Measurements from ENCODE around the gene CRHR1.
A peak's percentile ranks its signal among the peaks of the same experiment; 100 is the strongest.

CRHR1 gene

DNA sequence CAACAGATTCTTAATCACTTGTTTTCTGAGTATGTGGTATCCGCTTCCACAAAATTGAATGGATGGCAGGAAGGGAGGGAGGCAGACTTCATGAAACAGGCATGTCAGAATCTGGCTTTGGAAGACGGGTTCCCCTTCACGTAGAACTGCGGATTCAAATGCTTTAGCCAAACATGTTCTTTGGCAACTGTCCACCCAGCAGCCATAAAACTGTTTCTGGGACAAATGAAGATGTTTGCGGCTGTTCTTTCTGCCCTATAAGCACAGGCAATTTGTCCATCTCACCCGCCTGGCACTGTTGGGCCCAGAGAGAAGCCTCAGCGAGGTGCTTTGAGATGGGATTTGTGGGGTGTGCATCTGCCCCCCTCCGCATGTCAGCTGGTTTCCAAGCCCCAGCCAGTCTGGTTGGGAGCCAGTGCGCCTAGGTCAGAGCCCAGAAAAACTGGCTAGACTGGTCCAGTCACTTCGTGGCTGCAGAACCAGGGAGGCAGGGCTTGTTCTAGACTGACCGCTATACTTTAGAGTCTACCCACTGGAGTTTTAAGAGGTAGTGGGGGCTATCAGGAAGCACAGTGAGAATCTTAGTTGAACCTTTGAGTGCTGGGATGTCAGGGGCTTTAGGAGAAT is 6.3 kb downstream of the CRHR1 start:
- DNase-seq: no peak

DNA sequence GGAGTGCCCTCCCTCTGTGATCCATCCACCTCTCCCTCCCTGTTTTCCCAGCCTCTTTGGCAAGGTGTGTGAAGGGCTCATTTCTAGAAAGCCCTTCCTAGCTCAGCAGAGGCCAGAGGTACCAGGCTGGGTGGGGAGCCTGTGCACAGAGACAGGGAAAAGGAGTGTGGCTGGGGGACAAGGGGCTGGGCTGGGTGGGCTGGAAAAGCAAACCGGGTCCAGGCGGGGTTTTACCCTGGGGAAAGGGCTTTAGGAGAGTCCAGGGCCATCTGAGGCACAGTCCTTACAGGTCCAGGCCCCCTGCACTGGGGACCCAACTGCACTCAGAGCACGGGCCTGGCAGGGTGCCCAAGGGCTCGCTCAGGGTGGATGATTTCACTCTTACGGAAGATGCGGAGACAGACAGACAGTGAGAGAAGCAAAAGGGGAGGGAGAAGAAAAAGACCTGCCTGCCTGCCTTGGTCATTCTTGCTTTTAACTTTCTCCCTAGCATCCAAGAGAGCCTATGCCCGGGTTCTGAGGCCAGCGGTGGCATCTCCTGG is 7.0 kb downstream of the CRHR1 start:
- no peak for DNase-seq

DNA sequence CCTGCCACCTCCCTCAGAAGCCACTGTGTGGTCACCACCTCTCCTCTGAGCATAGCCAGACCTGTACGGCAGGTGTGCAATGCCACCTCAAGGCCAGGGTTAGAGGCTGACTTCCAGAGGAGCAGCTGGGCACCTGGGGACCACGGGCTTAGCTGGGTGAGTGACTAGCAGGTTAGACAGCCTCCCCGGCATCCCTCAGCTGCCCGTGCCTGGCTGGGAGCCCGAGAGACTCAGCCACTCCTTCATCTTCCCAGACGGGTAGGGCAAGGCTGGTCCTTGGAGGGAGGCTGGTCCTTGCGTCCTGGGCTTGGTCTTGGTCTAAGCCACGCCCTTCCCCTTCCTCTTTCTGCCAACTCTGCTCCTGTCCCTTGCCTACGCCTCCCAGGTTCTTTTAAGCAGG is 7.8 kb downstream of the CRHR1 start:
- DNase-seq: no peak

DNA sequence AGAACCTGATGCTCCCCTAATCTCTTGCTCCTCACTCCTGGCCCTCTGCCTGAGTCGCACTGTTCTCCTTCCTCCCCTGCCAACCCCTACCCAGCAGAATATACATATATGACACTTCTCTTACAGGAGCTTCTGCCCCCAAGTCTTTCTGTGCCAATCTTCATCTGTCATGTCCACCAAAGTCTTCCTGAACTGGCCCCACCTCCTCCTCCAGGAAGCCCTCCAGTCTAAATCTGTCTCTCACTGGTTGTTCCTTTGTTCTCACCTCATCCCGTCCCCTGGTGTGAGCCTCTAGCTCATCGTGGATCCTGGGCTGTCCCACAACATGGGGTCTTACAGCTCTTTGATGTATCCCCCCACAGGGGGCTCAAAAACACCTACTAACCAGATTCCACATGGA is 8.3 kb downstream of the CRHR1 start:
- no peak for DNase-seq

DNA sequence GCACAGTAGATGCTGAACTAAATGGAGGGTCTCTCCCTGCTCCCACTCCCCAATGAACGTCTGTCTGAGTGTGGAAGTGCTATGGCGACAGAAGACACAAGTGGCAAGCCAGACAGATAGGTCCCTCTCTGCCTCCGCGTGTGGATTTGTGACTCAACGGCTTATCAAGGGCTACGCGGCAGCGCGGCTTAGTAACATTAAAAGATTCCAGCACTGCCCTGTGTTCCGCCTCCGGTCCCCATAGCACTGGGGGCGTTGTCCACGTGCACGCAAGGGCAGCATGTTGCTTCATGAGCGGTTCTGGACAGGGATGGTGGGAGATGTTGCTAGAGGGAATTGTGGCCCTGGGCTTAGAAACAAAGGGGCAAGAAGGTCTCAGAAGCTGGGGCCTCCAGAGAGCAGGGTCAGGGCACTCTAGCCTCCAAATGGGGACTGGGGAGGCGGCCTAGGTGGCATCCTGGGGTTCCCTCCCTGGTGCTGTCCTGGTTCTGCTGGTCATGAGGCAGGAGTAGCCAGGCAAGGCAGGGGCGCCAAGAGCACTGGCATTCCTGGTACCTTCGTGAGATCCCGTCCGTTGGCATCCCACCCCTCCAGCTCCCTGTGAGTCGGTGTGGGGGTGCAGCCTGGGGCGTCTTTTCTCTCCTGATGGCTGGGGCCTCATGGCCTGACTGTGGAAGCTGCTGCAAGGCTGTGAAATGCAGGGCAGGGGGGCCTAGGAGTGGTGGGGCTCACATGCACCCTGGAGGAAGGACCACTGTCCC is 9.1 kb downstream of the CRHR1 start:
- DNase-seq: no peak

DNA sequence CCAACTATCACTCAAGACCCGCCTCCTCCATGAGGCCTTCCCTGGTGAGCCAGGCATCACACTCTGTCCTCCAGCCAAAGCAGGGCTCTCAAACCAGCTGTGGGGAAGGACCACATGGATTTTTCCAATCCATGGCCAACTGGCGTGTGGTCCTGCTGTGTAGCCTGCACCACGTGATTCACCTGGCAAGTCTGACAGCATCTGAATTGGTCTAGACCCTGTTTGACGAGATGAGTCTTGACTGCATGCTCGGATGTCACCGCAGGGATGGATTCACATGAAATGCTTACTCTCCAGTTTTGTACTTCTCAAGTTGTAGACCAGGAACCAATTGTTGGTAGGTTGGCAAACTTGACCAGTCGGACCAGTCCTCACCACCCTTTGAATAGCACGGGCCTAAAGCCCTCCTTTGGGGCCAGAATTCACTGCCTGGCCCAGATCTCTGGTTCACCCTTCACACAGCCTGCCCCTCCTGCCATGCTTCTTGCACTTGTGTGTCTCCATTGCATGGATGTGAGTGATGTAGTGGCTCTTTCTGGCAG is 9.9 kb downstream of the CRHR1 start:
- no peak for DNase-seq

DNA sequence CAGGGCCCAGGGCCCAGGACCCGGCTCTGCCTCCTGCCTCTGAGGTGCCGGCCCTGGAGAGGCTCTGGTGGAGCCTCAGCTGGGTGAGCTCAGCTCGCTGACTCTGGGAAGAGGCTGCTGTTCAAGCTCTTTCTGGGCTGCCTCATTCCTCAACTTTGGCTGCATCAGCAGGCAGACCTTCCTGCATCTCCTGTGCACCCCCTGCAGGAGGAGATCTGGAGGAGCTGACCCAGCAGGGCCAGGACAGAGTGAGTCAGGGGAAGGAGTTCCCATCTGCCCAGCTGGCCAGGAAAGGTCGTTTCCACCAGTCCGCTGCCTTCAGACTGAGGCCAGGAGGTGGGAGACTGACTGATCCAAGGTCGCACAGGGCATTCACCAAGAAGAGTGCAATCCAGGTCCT is 10.7 kb downstream of the CRHR1 start:
- no peak for DNase-seq

DNA sequence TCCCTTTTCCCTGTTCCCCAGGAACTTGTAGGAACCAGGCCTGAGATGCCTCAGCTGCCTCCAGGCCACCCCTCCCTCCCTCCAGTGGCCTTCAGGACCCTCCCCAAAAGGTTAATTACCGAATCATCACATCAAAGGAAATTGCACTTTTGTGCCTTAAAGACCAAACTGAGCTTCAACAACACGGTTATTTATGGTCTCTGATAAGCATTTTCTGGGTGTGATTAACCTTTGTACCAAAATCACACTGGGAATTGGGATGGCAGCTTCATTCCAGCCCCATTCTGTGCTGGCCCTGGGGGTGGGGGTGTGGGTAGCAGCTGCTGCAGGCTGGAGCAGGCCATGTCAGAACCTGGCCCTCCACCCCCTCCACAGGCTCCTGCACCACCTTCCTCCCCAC is 16.7 kb downstream of the CRHR1 start:
- DNase-seq: no peak

DNA sequence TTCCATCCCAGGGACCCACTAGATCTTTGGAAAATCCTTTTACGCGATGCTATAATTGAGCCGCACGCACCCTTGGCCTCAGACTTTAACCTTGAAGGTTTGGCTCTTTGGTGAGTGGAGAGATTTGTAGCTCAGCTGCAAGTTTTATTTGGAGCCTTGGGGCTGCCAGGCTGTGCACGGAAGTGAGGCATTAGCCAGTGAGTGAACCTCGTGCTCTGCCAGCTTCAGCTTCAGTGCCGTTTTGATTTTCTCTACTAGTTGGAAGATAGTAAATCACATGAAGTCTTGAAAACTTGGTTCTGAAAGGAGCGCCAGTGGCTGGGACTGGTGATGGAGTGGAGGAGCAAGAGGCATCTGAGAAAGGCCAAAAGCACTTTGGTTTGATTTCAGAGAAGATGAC is 17.3 kb downstream of the CRHR1 start:
- no peak for DNase-seq

DNA sequence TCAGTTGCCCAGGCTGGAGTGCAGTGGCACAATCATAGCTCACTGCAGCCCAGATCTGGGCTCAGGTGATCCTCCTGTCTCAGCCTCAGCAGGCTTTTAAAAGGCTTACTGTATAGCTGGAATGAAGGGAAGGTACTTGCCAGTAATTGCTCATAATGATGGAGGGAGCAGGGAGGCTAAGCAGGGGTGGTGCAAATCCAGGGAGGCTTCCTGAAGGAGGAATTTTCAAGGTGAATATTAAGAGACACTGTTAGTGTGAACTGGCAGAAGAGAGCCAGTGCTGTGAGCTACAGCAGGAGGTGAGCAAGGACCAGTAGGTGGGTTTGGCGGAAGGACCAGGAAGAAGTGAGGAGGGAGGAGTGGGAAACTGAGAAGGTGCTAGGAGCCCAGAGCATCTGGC is 24.7 kb downstream of the CRHR1 start:
- DNase-seq: no peak

DNA sequence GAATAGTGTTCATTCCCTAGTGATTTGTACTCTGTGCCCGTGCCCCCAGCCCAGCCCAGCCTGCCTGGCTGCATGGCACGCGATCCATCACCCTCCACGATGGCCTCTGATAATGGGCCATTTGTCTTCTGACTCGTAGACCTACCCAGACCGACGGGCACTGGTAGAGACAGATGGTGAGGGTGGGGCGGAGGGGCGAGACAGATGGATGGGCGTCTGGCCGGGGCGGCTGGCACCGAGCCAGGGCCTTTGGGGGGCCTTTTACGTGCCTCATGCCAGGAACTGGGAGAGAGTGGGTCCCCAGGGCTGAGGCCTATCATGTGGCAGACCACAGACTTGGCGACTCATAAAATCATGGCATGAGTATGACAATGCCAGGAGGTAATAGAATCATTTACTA is 25.4 kb downstream of the CRHR1 start:
- DNase-seq: peak; percentile 85

DNA sequence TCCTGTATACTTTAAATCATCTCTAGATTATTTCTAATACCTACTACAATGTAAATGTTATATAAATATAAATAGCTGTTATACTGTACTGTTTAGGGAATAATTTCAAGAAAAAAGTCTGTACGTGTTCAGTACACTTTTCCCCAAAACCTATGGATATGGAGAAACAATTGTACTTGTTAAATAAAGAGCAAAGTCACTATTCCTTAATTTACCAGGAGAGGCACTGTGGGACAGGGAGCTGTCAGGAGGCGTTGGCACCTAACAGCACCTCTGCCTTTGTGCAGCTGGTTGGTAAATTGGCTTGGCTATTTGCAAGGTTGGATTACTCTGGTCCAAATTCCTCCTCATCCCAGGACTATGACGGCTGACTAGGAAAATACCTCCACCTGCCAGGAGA is 28.0 kb downstream of the CRHR1 start:
- DNase-seq: peak; percentile 40

DNA sequence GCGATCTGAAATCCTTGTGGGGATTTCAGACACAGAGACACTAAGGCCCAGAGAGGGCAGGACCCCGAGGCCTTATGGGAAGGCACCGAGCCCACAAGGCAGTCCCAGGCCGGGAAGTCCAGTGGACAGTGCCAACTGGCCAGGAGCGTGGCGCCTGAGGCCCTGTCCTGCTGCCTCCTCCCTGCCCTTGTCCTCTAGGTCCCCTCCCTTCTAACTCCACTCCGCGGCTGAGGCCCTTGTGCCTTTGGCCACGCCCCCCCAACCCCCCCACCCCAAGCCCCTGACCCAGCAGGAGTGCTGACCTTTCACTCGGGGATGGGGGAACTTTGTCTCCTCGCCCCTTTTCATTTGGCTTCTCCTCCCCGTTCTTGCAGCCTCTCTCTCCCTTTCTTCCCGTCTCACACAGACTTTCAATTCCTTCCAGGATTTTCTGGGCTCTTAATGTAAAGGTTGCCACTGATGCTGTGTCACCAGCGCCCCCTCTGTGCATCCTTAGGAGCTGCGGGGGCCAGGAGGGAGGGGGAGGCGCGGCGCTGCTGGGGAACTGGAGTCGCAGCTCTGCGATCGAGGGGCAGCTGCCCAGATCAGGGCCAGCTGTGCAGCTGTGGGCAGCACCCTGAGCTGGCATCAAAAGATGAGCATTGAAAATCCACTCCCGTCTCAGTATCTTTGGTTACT is 29.1 kb downstream of the CRHR1 start:
- no peak for DNase-seq

DNA sequence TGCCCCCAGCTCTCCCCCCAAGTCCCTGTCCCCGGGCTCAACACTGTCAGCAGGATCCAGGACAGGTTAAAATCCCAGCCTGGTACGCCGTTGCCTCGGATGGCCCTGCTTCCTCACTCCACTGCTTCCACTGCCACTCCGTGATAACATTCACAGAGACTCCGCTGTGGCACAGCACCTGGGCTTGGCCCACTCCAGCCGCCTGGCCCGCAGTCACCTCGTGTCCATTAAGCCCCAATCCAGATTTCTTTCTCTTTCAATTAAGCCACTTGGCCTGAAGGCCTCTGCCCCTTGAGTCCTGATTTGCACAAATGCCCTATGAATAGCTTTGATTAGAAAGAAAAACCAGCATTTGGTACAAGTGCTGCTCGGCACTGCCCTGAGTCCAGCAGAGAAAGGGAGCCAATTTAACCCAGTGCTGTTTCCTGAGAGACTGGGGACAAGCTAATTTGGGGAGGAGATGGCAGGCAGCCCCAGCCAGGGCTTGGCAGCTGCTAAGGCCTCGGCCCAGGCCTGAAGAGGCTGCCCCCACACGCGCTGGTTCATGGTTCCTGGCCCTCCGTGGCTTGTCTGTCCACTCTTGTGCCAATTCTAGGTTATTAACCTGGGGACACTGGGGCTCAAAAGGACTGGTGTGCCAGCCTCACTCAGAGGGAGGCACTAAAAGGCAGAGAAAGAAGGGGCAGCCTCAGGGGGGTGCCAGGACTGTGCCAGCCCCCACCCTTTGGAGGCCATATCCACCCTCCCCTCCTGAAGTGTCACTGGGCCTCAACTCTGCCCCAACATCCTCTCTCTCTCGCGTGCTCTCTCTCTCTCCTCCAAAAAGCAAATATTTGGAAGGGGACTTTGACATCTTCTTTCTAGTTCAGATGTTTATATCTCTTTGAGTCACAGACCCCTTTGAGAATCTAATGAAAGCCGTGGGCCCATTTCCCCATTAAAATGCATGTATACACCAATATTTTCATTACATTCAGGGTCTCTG is 30.8 kb downstream of the CRHR1 start:
- DNase-seq: no peak

DNA sequence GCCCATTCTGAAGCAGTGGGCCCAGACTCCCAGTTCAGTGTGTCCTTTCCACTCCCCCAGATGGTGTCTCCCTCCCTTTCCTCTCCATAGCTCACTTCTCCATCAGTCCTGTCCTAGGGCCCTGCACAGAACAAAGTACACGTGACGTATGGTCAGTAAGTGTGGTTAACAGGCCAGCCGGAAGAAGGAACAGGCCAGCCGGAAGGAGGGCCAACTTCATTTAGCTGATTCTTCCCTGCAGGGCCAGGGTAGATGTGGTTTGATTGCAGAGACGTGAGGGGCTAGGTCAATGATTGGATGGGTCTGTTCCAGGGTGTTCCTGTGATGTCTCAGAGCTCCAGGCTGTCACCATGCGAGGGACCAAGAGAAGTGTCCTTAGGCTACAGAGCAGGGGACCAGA is 31.6 kb downstream of the CRHR1 start:
- DNase-seq: no peak

DNA sequence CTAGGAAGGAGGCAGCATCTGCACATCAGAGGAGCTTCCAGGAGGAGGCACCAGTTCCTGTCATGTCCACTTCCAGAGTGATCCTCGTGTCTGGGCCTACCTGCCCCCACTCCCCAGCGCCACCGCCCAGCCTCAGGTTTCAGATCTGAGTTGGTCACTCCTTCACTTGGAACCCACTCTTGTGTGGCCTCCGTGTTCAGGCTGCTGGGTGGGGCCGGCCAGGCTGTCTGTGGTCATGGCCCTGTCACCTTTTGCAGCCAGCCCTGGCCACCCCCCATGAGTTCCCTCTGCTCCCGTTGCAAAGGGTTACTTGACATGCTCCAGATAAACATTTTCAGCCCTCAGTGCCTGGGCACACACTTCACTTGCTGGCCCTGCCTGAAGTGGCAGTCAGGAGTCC is 33.9 kb downstream of the CRHR1 start:
- no peak for DNase-seq

DNA sequence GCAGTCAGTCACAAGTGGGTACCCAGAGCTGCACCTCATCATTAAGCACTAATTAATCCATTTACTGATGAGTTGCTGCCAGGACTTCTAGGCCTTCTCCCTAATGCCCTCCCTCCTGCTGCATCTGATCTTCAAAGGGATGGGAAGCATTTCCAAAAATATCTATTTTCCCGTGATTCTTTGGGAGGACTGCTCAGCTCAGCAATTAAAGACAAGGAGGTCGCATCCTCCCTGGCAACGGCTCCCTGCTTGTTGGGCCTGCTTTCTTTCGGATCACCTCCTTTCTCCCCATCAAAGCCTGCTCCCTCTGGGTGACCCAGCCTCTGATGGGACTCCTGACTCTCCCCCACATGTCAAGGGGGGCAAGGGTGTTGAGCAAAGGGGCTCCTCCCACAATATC is 34.6 kb downstream of the CRHR1 start:
- no peak for DNase-seq

DNA sequence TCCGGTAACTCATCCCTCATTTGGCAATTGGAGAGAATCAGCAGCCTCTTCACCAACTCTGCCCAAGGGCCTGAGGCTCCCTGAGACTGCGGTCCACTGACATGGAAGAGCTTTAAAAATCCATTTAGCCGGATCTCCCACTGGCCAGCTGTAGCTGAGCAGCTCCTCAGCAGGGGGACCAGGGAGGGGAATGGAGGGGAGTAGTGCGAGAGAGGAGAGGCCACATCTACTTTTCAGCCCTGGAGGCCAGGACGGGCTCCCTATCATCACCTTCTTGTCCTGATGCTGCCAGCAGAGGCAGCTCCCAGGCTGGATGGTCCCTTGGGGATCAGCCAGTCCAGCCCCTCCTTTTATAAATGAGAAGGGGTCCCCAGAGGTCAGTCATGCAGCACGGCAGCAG is 35.5 kb downstream of the CRHR1 start:
- DNase-seq: no peak

DNA sequence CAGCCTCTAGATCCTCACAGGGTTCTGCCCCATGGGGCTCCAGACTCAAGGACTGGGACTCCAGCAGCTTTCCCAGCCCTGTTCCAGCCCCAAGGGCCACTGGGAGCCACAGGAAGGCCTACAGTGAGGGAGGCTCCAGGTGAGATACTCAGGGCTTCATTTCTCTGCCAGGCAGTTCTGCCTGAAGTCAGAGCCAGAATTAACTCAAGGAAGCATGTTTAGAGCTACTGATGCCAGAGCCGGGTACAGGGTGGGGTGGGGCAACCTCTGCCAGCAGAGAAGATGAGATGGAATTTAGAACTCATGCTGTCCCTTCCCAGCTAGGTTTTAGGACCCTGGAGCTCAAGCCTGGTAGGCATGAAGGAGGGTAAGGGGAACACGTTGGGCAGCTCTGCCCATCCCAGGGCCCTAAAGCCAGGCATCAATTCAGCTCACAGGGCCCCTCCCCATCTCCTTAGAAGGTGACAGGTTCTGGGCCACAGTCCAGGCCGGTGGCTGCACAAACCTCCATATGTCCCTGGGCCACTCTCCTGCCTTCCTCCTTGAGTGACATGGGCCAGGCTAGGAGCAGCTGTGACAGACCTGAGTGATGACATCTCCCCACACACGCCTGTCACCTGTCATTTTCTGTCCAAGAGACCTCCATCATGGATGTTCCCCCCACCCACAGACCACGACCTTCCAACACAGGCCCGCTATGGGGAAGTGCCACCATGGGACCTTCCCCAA is 36.1 kb downstream of the CRHR1 start:
- DNase-seq: no peak

DNA sequence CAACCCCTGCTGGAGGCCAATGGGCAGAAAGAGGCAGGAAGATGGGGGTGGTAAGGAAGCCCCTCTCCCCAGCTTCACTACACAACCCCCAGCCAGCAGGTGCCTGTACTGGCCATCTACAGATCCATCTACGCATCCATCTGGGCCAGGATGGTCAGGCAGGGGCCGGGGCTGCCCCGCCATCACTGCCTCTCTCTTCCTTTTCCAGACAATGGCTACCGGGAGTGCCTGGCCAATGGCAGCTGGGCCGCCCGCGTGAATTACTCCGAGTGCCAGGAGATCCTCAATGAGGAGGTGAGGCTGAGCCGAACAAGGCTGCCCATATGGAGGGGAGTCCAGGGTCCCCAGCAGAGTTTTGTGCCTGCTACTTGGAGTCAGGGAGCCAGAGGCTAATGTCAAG is 37.0 kb downstream of the CRHR1 start:
- DNase-seq: no peak

DNA sequence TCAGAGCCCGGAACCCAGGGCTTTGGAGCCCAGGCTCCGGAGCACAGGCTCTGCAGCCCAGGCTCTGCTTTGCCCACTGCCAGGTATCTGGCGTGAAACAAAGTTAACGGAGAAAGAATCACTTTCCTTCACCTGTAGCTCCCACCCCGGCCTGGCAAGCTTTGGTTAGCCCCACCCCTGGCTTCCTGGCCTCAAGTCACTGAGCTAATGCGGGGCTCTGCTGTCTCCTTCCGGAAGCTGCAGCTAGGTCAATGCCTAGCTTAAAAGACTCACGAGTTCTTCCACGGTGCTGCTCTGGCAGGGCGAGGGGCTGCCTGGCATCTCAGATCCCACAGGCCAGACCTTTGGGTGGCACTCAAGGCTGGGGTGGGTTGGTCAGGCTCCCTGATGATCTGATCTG is 39.5 kb downstream of the CRHR1 start:
- DNase-seq: no peak

DNA sequence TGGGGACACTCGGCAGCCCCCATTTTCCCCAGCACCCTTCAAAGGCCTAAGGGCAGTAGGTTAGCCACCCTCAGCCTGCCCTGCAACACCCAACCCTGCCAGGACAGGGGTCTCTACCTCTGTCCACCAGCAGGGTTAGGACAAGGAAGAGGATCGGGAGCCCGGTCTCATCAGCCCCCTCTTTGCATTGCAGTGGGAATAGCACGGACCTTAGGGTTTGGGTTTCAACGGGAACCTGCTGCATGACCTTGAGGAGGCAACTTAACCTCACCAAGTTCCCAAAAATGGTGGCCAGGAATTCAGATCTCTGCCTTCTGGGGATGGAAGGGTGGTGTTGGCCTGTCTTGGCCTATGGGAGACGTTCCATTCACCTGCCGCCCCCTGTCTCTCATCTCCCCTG is 40.4 kb downstream of the CRHR1 start:
- DNase-seq: no peak
